Activated T-cell treated with anti-CD3 and anti-CD28 coated beads for 48 hours (primary cell): ENCODE data around the gene ACSL4.
"Not testable (repeated sequence)": the region's sequence is repeated elsewhere in the genome, so short reads cannot be mapped to it uniquely, and the experiment has no call there.

Experiments used
- DNase-seq: peaks from one replicate; pipeline ENCODE4 v3.0.0-alpha.2; 2020; ENCODE audit warnings: low read depth

ACSL4 gene

DNA sequence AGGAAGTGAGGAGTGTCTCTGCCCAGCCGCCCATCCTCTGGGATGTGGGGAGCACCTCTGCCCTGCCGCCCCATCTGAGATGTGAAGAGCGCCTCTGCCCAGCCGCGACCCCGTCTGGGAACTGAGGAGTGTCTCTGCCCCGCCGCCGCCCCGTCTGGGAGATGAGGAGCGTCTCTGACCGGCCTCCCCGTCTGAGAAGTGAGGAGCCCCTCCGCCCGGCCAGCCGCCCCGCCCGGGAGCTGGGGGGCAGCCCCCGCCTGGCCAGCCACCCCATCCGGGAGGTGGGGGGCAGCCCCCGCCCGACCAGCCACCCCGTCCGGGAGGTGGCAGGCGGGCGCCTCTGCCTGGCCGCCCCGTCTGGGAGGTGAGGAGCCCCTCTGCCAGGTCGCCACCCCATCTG is 61.9 kb downstream of the ACSL4 start:
- DNase-seq, result not testable (repeated sequence)

GRCh38 chrX:109667986-109668385 is 65.1 kb downstream of the ACSL4 start:
- no peak for DNase-seq

- no peak for DNase-seq
These were observed 72.5 kb downstream of the ACSL4 start for GRCh38 chrX:109660435-109661143.

- no peak for DNase-seq
These were observed 74.7 kb downstream of the ACSL4 start for GRCh38 chrX:109658391-109658790.

DNA sequence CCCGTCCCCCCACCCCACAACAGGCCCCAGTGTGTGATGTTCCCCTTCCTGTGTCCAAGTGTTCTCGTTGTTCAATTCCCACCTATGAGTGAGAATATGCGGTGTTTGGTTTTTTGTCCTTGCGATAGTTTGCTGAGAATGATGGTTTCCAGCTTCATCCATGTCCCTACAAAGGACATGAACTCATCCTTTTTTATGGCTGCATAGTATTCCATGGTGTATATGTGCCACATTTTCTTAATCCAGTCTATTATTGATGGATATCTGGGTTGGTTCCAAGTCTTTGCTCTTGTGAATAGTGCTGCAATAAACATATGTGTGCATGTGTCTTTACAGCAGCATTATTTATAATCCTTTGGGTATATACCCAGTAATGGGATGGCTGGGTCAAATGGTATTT is 75.7 kb downstream of the ACSL4 start:
- not testable (repeated sequence) for DNase-seq

DNA sequence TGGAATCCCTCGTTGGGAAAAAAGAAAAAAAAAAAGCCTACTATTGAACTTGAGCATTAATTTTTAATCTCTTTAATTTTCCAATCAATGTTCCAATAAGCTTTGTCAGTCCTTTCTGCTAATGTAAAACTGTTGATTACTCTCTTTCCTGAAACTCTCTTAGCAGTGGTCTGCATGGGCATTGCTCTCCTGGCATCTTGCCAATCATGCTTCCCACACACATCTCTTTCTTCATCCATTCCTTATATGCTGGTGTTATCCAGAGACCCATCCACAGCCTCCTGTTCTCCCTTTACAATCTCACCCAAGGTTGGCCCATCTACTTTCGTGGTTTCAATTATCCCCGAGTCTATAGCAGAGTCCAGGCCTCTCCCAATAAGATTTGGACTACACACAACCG is 76.3 kb downstream of the ACSL4 start:
- no peak for DNase-seq

GRCh38 chrX:109655502-109656201 is 77.4 kb downstream of the ACSL4 start:
- DNase-seq, result no peak

DNA sequence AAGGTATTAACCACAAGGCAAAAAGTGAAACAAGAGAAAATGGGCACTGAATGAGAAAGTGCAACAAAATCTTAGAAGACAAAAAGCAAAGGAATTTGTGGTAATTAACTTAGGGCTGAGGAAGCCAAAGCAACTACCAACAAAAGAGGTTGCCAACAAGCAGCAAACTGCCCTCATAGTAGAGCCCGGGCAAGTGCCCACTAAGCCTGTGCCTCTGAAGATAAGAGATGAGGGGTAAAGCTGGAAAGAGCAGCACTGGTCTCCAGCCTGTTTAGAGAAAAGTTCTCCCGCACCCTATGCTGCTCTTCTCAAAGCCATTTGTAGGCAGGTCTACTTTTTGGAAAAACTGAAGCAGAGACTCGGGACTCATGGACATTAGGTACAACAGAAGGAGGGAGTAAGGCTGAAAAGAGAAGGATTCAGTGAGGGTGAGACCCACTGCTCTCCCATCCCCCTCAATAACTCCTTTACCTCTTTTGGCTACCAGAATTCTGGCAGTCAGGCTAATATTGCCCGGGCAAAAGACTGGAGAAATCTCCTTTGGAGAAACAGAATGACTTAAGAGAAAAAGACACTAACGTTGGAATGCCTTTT is 78.4 kb downstream of the ACSL4 start:
- DNase-seq, result no peak

GRCh38 chrX:109644671-109645070 is 88.4 kb downstream of the ACSL4 start:
- DNase-seq, result not testable (repeated sequence)

GRCh38 chrX:109643687-109644086 is 89.4 kb downstream of the ACSL4 start:
- DNase-seq, result no peak

DNA sequence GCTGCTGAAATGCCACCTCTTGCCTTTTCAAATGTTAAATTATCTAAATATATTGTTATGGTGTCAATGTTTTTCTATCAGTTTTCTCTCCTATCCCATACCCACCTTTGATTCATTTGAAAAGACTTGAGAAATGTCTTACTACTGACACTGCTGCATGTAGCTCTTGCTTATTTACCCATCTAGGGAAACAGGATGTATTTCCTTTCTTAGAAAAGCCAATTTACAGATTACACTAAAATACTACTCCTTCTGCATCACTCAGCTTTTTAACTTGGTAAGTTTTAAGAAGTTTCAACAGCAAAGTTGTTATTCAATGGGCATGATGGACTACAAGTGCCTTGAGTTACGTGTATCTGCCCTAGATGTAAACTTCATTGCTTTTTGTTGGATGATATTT is 94.9 kb downstream of the ACSL4 start:
- no peak for DNase-seq

GRCh38 chrX:109637477-109637876 is 95.6 kb downstream of the ACSL4 start:
- not testable (repeated sequence) for DNase-seq

- no peak for DNase-seq
These were observed 97.9 kb downstream of the ACSL4 start for GRCh38 chrX:109635146-109635545.

GRCh38 chrX:109632906-109633504 is 100.1 kb downstream of the ACSL4 start:
- no peak for DNase-seq

DNA sequence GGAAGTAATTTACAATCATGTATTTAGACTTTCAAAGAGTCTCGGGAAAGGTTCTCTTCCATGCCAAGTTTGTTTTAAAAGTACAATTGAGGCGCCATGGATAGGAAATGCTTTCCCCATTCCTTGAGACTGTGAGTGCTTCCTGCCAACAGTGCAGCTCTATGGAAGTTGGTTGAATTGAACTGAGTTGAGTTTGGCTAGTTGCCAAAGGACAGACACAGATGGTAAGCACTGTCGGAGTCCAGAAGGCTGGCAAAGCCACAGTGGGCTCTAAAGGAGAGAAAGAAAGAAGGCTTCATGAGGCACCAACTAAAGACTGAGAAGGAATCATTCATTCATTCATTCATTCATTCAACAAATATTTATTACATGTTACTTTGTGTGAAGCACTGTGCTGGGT is 103.7 kb downstream of the ACSL4 start:
- DNase-seq, result no peak

DNA sequence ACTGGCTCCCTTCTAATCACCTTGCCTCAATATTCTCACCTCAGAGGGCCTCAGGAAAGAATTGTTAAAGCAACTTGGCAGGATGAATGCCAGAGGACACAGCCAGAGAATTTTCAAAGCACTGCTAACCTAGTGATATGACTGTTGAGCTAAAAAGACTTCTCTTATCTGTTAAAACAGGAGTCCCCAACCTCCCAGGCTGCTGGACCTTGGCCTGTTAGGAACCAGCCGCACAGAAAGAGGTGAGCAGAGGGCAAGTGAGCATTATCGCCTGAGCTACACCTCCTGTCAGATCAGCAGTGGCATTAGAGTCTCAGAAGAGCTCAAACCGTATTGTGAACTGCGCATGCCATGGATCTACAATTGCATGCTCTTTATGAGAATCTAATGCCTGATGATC is 106.4 kb downstream of the ACSL4 start:
- no peak for DNase-seq

DNA sequence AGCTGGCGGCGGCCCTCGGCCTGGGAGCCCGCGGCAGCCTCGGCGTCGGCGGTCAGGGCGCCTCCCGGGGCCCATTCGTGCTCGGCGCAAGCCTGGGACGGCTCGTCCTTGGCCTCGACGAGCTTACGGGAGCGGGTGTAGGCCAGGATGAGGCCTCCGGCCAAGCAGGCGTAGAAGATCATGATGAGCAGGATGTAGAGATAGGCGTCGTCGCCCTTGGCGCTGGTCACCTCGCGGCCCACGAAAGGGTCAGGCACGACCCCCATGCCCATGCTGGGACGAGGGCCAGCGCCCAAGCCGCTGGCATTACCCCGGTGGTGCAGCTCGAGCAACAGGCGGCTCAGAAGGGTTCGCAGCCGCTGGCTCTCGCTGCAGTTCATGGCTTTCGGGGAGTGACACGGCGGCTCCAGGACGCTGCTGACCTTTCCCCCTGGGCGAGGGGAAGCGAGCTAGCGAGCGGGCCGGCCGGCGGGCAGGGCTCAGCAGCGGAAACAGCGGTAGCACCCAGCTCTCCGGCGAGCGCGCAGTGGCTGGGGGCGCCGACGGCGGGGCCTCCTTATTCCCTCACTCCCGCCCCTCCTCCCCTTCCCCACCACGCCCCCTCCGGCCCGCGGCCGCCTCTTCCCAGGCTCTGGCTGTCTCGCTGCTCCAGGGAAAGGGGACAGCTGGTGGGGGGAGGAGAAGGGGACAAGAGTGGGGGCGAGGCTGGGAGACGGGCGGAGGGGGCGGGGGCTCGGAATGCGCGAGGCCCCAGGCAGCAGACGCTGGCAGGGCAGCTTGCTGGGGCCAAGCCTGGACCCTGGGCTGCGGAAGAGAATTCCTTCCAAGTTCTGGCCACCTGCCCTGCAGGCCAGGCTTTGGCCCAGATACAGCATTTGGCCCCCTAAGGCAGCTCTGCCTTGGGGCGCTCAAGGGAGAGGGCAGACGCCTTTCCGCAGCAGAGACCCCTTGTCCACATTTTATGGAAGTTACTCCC is 108.1 kb downstream of the ACSL4 start, which contains the start of gene KCNE5:
Gene KCNE5, minus strand, starts transcription at position 532 of the 976 bp plus-strand sequence. Its CDS starts 152 bp downstream, at position 380.
- DNase-seq, result no peak

DNA sequence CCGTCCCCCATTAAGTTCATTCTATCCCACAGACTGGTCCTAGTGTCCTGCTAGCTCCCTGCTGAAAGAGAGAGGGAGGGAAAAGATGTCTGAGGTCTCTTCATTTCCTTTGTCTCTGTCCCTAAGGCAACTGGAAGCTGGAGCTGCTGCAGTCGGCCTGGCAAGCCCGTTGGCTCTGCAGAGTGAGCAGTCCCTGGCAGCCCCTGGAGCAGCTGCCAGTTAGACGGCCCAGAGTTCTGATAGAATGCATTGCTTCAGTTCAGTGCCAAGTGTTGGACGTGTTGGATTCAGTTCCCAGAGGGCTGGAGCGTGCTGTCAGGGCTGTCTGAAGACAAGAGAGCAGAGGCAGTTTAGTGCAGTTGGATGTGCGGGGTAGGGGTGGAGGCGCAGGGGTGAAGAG is 109.1 kb downstream of the ACSL4 start:
- DNase-seq, result no peak

DNA sequence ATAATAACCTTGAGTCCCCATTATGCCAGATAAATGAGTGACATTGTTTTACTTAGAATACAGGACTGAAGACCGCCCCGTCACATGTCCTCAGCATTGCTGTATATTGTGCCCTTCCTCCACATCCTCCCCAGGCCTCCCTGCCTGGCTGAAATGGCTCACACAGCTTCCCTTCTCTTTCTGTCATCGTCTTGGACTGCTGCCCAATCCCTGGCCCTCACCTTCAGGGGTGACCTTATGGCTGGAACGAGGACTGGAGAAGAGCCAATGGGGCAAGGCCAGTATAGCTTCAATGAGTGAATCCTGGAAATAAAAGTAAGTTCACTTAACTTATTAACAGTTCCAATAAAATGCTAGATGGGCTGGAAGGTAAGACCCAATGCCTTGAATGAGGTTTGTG is 110.8 kb downstream of the ACSL4 start:
- no peak for DNase-seq

GRCh38 chrX:109619771-109620170 is 113.3 kb downstream of the ACSL4 start:
- no peak for DNase-seq

DNA sequence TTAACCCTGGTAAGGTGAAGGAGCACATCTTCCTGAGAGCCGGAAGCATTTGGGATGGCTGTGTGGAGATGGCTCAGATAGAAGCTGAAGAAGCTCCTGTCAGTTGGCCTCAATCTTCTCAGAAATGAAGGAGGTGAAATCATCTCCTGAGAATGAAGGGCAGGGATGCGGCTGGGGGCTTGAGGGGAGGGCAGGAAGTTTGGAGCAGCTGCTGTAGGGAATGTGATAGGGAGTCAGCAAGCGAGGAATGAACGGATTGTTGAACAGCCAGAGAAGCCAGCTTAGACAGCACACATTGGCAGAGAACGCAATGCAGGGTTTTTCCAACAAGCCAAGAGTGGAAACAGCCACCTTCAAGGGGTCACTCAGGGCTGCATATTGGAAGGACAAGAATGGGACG is 118.1 kb downstream of the ACSL4 start:
- no peak for DNase-seq

GRCh38 chrX:109601486-109601885 is 131.6 kb downstream of the ACSL4 start:
- no peak for DNase-seq
